MM.1S (cell line): ENCODE measurements around the gene TTC6.

ENCODE experiments used
- DNase-seq: peaks from one replicate; pipeline ENCODE4 v3.0.0-alpha.2; 2015
- H2AFZ ChIP-seq: fragments of 300-600 bp; sonication (generic); 2 replicates; pipeline ENCODE4 v1.6.0; 2016; ENCODE audit warnings: antibody characterized with exemption, low read length
- H3F3A ChIP-seq: fragments of 300-600 bp; sonication (generic); 2 replicates; pipeline ENCODE4 v1.6.1; 2016; ENCODE audit warnings: mild to moderate bottlenecking, antibody characterized with exemption, low read length, moderate library complexity, mixed read lengths; ENCODE audit not compliant: insufficient read depth
- H3K27ac ChIP-seq: fragments of 300-600 bp; sonication (generic); 2 replicates; pipeline ENCODE4 v1.5.1; 2016; ENCODE audit warnings: mild to moderate bottlenecking, low read length
- H3K27me3 ChIP-seq: fragments of 300-600 bp; sonication (generic); replicated peaks from 2 replicates; pipeline ENCODE4 v1.6.0; 2016; ENCODE audit warnings: low read length; ENCODE audit not compliant: insufficient read depth
- H3K36me3 ChIP-seq: fragments of 300-600 bp; sonication (generic); replicated peaks from 2 replicates; pipeline ENCODE4 v1.6.1; 2016; ENCODE audit warnings: mild to moderate bottlenecking, low read length, mixed read lengths; ENCODE audit not compliant: insufficient read depth
- H3K4me1 ChIP-seq: fragments of 300-600 bp; sonication (generic); 2 replicates; pipeline ENCODE4 v1.6.1; 2016; ENCODE audit warnings: low read length, mixed read lengths
- H3K4me2 ChIP-seq: fragments of 300-600 bp; sonication (generic); 2 replicates; pipeline ENCODE4 v1.6.0; 2016; ENCODE audit warnings: low read depth, low read length
- H3K4me3 ChIP-seq: fragments of 300-600 bp; sonication (generic); 2 replicates; pipeline ENCODE4 v1.5.1; 2016; ENCODE audit warnings: low read length, mixed read lengths
- H3K79me2 ChIP-seq: fragments of 300-600 bp; sonication (generic); 2 replicates; pipeline ENCODE4 v1.6.1; 2016; ENCODE audit warnings: mixed run types, low read length, mixed read lengths
- H3K9ac ChIP-seq: fragments of 300-600 bp; sonication (generic); 2 replicates; pipeline ENCODE4 v1.6.1; 2016; ENCODE audit warnings: low read length, mixed read lengths
- H3K9me2 ChIP-seq: fragments of 300-600 bp; sonication (generic); replicated peaks from 2 replicates; pipeline ENCODE4 v1.6.1; 2016; ENCODE audit warnings: mild to moderate bottlenecking, low read length, mixed read lengths; ENCODE audit not compliant: insufficient read depth
- H3K9me3 ChIP-seq: fragments of 300-600 bp; sonication (generic); replicated peaks from 2 replicates; pipeline ENCODE4 v1.6.1; 2016; ENCODE audit warnings: mild to moderate bottlenecking, low read length, mixed read lengths; ENCODE audit not compliant: insufficient read depth
- H4K20me1 ChIP-seq: fragments of 300-600 bp; sonication (generic); 2 replicates; pipeline ENCODE4 v1.6.1; 2016; ENCODE audit warnings: mild to moderate bottlenecking, low read length, moderate library complexity, mixed read lengths; ENCODE audit not compliant: insufficient read depth
- EZH2 ChIP-seq: fragments of 300-600 bp; sonication (generic); optimal IDR thresholded peaks from 2 replicates; pipeline ENCODE3; 2017; ENCODE audit warnings: low read depth, mild to moderate bottlenecking, antibody characterized with exemption, low read length, mixed read lengths
- EZH2phosphoT487 ChIP-seq: fragments of 300-600 bp; sonication (generic); IDR thresholded peaks from 2 replicates; pipeline ENCODE4 v1.6.1; 2018; ENCODE audit warnings: antibody characterized with exemption, low read length
- TF ChIP-seq, protein P1 (sequence below): fragments of 300-600 bp; sonication (generic); IDR thresholded peaks from 2 replicates; pipeline ENCODE4 v1.5.1; 2016; ENCODE audit warnings: antibody characterized with exemption, low read length, mixed read lengths

The TTC6 gene

DNA sequence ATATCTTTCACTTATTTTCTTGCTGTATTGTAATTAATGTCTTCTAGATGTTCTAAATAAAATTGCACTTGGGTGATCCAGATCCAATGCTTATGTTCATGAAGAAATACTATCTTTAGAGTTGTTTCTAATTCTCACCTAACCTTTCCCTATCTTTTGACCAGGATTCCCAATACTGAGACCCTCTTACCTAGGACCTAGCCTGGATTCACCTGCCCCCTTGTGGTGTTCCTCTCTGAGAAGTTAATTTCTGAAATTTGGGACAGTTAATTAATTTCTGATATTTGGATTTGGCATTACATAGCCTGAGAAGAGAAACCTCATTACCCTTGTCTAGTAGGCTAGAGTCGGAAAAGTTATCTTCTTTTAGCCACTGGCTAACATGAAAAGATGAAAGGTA is 29.9 kb upstream of the TTC6 start:
- DNase-seq = no peak
- Histone ChIP-seq H3F3A (no peaks in the 10 kb centered on the region), H4K20me1 (no peaks in the 10 kb centered on the region), H3K4me2 (no peak overlapping the region), H3K9me2 (no peaks in the 10 kb centered on the region), H3K79me2 (no peaks in the 10 kb centered on the region), H3K27ac (no peak overlapping the region), H3K27me3 (no peaks in the 10 kb centered on the region), H2AFZ (no peak overlapping the region), H3K9me3 (no peaks in the 10 kb centered on the region), H3K36me3 (no peaks in the 10 kb centered on the region), H3K4me1 (no peaks in the 10 kb centered on the region), H3K4me3 (no peak overlapping the region), H3K9ac (no peak overlapping the region)
- TF ChIP-seq EZH2 (no peak), EZH2phosphoT487 (no peak)
- TF ChIP-seq, protein P1, sequence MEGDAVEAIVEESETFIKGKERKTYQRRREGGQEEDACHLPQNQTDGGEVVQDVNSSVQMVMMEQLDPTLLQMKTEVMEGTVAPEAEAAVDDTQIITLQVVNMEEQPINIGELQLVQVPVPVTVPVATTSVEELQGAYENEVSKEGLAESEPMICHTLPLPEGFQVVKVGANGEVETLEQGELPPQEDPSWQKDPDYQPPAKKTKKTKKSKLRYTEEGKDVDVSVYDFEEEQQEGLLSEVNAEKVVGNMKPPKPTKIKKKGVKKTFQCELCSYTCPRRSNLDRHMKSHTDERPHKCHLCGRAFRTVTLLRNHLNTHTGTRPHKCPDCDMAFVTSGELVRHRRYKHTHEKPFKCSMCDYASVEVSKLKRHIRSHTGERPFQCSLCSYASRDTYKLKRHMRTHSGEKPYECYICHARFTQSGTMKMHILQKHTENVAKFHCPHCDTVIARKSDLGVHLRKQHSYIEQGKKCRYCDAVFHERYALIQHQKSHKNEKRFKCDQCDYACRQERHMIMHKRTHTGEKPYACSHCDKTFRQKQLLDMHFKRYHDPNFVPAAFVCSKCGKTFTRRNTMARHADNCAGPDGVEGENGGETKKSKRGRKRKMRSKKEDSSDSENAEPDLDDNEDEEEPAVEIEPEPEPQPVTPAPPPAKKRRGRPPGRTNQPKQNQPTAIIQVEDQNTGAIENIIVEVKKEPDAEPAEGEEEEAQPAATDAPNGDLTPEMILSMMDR = peak; percentile 39

DNA sequence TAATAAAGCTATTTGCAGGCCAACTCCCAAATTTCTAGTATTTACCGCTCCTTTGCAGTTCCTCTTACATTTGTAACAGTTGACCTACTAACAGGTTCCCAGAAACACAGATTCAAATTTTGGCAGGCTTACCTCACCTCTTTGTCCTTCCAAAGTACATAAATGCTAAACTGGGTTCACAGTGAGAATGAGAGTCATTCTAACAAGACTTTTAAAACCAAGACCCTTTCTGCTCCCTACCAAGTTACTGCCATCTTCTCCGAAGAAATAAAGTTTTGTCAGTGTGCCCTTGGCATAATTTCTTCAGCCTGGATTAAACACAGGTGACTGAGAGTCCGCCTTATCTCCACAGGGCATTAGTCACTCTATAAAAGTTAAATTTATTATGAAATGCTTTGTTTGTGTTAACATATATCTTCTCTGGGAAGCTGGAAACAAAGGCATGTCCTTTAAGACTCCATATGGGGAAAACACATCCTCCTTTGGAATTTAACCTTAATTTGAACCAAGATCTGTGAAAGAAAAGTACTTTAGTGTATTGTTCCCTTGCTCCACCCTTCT is 28.5 kb upstream of the TTC6 start:
- no peak overlapping the region for H3K4me3 ChIP-seq
- H4K20me1 ChIP-seq = no peaks in the 10 kb centered on the region
- H3K27ac ChIP-seq = no peak overlapping the region
- no peaks in the 10 kb centered on the region for H3K4me1 ChIP-seq
- DNase-seq = no peak
- no peaks in the 10 kb centered on the region for H3K79me2 ChIP-seq
- no peaks in the 10 kb centered on the region for H3K9me3 ChIP-seq
- no peaks in the 10 kb centered on the region for H3K36me3 ChIP-seq
- no peak overlapping the region for H3K9ac ChIP-seq
- H3K27me3 ChIP-seq = no peaks in the 10 kb centered on the region
- H3F3A ChIP-seq = no peaks in the 10 kb centered on the region
- H3K9me2 ChIP-seq = no peaks in the 10 kb centered on the region
- TF ChIP-seq EZH2phosphoT487 = no peak
- TF ChIP-seq, protein P1 = no peak
- no peak for TF ChIP-seq EZH2
- no peak overlapping the region for H3K4me2 ChIP-seq
- H2AFZ ChIP-seq = no peak overlapping the region

DNA sequence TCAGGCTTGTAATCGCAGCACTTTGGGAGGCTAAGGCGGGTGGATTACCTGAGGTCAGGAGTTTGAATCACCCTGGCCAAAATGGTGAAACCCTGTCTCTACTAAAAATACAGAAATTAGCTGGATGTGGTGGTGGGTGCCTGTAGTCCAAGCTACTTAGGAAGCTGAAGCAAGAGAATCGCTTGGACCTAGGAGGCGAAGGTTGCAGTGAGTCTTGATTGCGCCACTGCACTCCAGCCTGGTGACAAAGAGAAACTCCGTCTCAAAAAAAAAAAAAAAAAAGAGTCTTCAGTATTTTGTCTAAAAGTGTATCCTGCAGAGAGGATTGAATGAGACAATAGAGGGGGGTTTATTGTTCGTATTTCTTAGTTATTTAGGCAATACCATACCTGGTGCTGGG is 25.7 kb upstream of the TTC6 start:
- Histone ChIP-seq H2AFZ (no peak overlapping the region), H4K20me1 (no peaks in the 10 kb centered on the region), H3K27ac (no peak overlapping the region)

More for the DNA sequence above, 25.7 kb upstream of the TTC6 start:
- no peak for DNase-seq
- Histone ChIP-seq H3K9ac (no peak overlapping the region), H3K4me2 (no peak overlapping the region), H3F3A (no peaks in the 10 kb centered on the region), H3K27me3 (no peaks in the 10 kb centered on the region), H3K36me3 (no peaks in the 10 kb centered on the region), H3K4me3 (no peak overlapping the region), H3K79me2 (no peaks in the 10 kb centered on the region), H3K9me2 (no peaks in the 10 kb centered on the region), H3K9me3 (no peaks in the 10 kb centered on the region), H3K4me1 (no peaks in the 10 kb centered on the region)
- TF ChIP-seq EZH2 = no peak
- TF ChIP-seq, protein P1 = no peak
- no peak for TF ChIP-seq EZH2phosphoT487
